Hematopoietic multipotent progenitor cell treated with erythropoietin and hydrocortisone succinate and interleukin-3 and kit ligand, for 4 days (in vitro differentiated cells): ENCODE data around the gene ACAA2.

Experiments
- DNase-seq: peaks from one replicate; pipeline ENCODE4 v3.0.0-alpha.2; 2015

ACAA2 gene

GRCh38 chr18:49762191-49763077, 50.9 kb downstream of the ACAA2 start:
- DNase-seq = no peak

GRCh38 chr18:49761771-49762170, 51.6 kb downstream of the ACAA2 start:
- no peak for DNase-seq

- DNase-seq = no peak
Observed at GRCh38 chr18:49758263-49758610, 55.1 kb downstream of the ACAA2 start.

- DNase-seq = peak; percentile 19
Observed at GRCh38 chr18:49757513-49758262, 55.6 kb downstream of the ACAA2 start.

- no peak for DNase-seq
Observed at GRCh38 chr18:49756671-49757362, 56.5 kb downstream of the ACAA2 start.

GRCh38 chr18:49756135-49756534, 57.2 kb downstream of the ACAA2 start:
- DNase-seq = no peak

GRCh38 chr18:49755489-49755888, 57.8 kb downstream of the ACAA2 start:
- DNase-seq = no peak

GRCh38 chr18:49754866-49755265, 58.5 kb downstream of the ACAA2 start:
- DNase-seq = no peak

GRCh38 chr18:49753643-49754042, 59.7 kb downstream of the ACAA2 start:
- DNase-seq = no peak

GRCh38 chr18:49752095-49752457, 61.3 kb downstream of the ACAA2 start:
- no peak for DNase-seq

GRCh38 chr18:49751427-49752094, 61.8 kb downstream of the ACAA2 start:
- no peak for DNase-seq

- no peak for DNase-seq
Observed at GRCh38 chr18:49749563-49749962, 63.8 kb downstream of the ACAA2 start.

GRCh38 chr18:49747876-49748275, 65.5 kb downstream of the ACAA2 start:
- no peak for DNase-seq

GRCh38 chr18:49745045-49746014, 68.0 kb downstream of the ACAA2 start:
- DNase-seq = no peak

- DNase-seq = no peak
Observed at GRCh38 chr18:49744376-49745008, 68.8 kb downstream of the ACAA2 start.

- no peak for DNase-seq
Observed at GRCh38 chr18:49743117-49743567, 70.2 kb downstream of the ACAA2 start.

GRCh38 chr18:49742316-49743116, 70.8 kb downstream of the ACAA2 start:
- no peak for DNase-seq

- DNase-seq = no peak
Observed at GRCh38 chr18:49739275-49739674, 74.1 kb downstream of the ACAA2 start.

- no peak for DNase-seq
Observed at GRCh38 chr18:49738721-49739120, 74.6 kb downstream of the ACAA2 start.

GRCh38 chr18:49734836-49735235, 78.5 kb downstream of the ACAA2 start:
- DNase-seq = no peak
